Kidney (tissue), 14 donors: ENCODE results near the gene KDM6A. TPM values are rescaled to one million over a fixed set of nuclear protein-coding genes. Genes with fewer than 3 reads are reported as not detected.
A peak's percentile ranks its signal among the peaks of the same experiment; 100 is the strongest.

Source experiments
- DNase-seq, 5 donors: peaks; one replicate each; pipeline ENCODE4 v3.0.0-alpha.2; 2013 to 2020
- FAIRE-seq: peaks from 2 replicates; lab custom pipeline; 2012; peaks lifted over from hg19 to GRCh38; lab: Jason Lieb, UNC
- H3K27ac ChIP-seq, 2 donors: one replicate each; pipeline ENCODE4 v1.7.0; 2013; ENCODE audit warnings: low read depth in 2 of 2, low read length in 2 of 2, inconsistent platforms in 1 of 2
- H3K27me3 ChIP-seq: one replicate; pipeline ENCODE4 v1.7.1; 2013; ENCODE audit warnings: low read length, inconsistent platforms; ENCODE audit not compliant: control insufficient read depth, insufficient read depth
- H3K36me3 ChIP-seq, 3 donors: one replicate each; pipeline versions ENCODE4 v1.7.0 to v1.7.1; 2013; ENCODE audit warnings: low read length in 3 of 3, control low read depth in 1 of 3, inconsistent platforms in 1 of 3; ENCODE audit not compliant: insufficient read depth in 3 of 3, control insufficient read depth in 2 of 3
- H3K4me1 ChIP-seq, 3 donors: one replicate each; pipeline versions ENCODE4 v1.7.0 to v1.7.1; 2013; ENCODE audit warnings: low read length in 3 of 3, inconsistent platforms in 1 of 3, low read depth in 1 of 3; ENCODE audit not compliant: control insufficient read depth in 2 of 3, insufficient read depth in 2 of 3
- H3K4me3 ChIP-seq, 3 donors: one replicate each; pipeline versions ENCODE4 v1.7.0 to v1.8.1; 2013; ENCODE audit warnings: low read length in 3 of 3, control low read depth in 1 of 3, inconsistent platforms in 1 of 3
- H3K9ac ChIP-seq, 3 donors: one replicate each; pipeline versions ENCODE4 v1.7.0 to v1.7.1; 2013; ENCODE audit warnings: low read length in 3 of 3, control low read depth in 1 of 3, inconsistent platforms in 1 of 3
- H3K9me3 ChIP-seq, 3 donors: one replicate each; pipeline versions ENCODE4 v1.7.0 to v1.7.1; 2013; ENCODE audit warnings: low read length in 3 of 3, control low read depth in 1 of 3, inconsistent platforms in 1 of 3; ENCODE audit not compliant: control insufficient read depth in 2 of 3, insufficient read depth in 1 of 3
- intact Hi-C: fragments of 100-400 bp; cut with DNase I; formaldehyde crosslinking; loops from one replicate; pipeline ENCODE4 v1.11.1; 2022
- polyA plus RNA-seq: library from polyadenylated mRNA; stranded (reverse); fragments of 350-450 nt; fragmentation: Illumina TruSeq; extraction: RNeasy Lipid Tissue Mini Kit (QIAGEN cat#74804); gene quantifications from one replicate; pipeline ENCODE4 v1.2.3, GENCODE V29; 2014; ENCODE audit warnings: low read depth, low replicate concordance; ENCODE audit not compliant: insufficient read depth
- total RNA-seq: library from RNA; stranded (reverse); fragmentation: NEBNext Ultra II Directional; extraction: Animal tissue kit (Norgen Biotek cat#: 25700); gene quantifications from one replicate; pipeline ENCODE4 v1.2.1, GENCODE V29; 2021
- TF ChIP-seq, protein P1 (sequence below): IDR thresholded peaks from 3 replicates; pipeline ENCODE4 v1.5.1; 2012; ENCODE audit warnings: mild to moderate bottlenecking, moderate library complexity, borderline replicate concordance; ENCODE audit not compliant: insufficient read depth; ENCODE audit errors: extremely low read depth
- donor health status: control.
- donor health status: control.
- donor health status: control.
- donor health status: control.
- donor health status: control.
- donor health status: DM: yes; HTN: yes; CAD: no.
- donor health status: Normal renal cell carcinoma (clear cell type).

The KDM6A gene
- total and polyA plus RNA-seq, 2 donors from 2014 or later: 7.7 to 40.8 TPM

DNA sequence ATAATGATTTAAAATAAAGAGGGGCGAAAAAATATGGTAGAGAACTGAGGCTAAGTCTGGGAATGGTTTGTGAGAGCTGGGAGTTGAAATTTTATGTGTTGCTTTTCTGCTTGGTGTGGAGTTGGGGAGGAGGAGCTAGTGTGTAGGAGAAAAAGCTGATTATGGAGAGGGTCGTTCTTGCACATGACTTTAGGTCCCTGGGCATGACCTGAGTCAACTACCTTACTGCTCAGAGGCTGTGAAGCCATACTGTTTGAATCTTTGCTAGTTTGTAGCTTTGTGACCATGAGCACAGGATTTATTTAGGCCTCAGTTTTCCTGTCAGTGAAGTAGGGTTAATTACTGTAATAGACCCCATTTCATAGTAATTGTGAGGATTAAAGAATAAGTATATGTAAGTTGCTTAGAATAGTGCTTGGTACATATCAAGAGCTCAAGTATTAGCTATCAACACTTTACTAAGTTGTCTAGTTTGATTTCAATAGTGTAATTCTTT is 78.6 kb downstream of the KDM6A start:
- DNase-seq: no peak
- Histone ChIP-seq H3K27ac (no peak overlapping the region), H3K4me3 (no peak overlapping the region), H3K27me3 (no peaks in the 10 kb centered on the region), H3K36me3 (no peaks in the 10 kb centered on the region), H3K4me1 (peaks cover 0 to 6% (median 0%) of the 10 kb centered on the region in 3 donors), H3K9ac (no peak overlapping the region), H3K9me3 (no peaks in the 10 kb centered on the region)
- FAIRE-seq: no peak
- intact Hi-C loops: no loop called here
- TF ChIP-seq, protein P1, sequence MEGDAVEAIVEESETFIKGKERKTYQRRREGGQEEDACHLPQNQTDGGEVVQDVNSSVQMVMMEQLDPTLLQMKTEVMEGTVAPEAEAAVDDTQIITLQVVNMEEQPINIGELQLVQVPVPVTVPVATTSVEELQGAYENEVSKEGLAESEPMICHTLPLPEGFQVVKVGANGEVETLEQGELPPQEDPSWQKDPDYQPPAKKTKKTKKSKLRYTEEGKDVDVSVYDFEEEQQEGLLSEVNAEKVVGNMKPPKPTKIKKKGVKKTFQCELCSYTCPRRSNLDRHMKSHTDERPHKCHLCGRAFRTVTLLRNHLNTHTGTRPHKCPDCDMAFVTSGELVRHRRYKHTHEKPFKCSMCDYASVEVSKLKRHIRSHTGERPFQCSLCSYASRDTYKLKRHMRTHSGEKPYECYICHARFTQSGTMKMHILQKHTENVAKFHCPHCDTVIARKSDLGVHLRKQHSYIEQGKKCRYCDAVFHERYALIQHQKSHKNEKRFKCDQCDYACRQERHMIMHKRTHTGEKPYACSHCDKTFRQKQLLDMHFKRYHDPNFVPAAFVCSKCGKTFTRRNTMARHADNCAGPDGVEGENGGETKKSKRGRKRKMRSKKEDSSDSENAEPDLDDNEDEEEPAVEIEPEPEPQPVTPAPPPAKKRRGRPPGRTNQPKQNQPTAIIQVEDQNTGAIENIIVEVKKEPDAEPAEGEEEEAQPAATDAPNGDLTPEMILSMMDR: no peak

DNA sequence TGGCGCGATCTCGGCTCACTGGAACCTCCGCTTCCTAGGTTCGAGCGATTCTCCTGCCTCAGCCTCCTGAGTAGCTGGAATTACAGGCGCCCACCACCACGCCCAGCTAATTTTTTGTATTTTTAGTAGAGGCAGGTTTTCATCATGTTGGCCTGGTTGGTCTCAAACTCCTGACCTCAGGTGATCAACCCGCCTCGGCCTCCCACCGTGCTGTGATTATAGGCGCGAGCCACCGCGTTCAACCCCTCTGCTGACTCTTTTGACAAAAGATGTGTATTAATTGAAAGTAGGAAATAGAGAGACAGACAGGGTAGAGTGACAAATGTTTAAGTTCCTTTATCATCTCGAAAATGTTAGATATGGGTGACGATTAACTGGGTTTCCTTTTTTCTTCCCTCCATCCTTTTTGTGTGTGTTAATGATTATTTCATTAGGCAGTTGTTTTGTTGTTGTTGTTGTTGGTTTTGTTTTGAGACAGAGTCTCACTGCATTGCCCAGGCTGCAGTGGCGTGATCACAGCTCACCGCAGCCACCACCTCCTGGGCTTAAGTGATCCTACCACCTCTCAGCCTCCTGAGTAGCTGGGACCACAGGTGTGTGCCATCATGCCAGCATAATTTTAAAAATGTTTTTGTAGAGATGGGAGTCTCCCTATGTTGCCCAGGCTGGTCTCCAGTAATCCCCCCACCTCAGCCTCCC is 79.5 kb downstream of the KDM6A start:
- FAIRE-seq: no peak
- TF ChIP-seq, protein P1: no peak
- Histone ChIP-seq H3K4me1 (peaks cover 0 to 6% (median 0%) of the 10 kb centered on the region in 3 donors), H3K36me3 (no peaks in the 10 kb centered on the region), H3K9ac (no peak overlapping the region), H3K27me3 (no peaks in the 10 kb centered on the region), H3K9me3 (no peaks in the 10 kb centered on the region), H3K27ac (no peak overlapping the region), H3K4me3 (no peak overlapping the region)
- intact Hi-C loops: no loop called here
- no peak for DNase-seq

DNA sequence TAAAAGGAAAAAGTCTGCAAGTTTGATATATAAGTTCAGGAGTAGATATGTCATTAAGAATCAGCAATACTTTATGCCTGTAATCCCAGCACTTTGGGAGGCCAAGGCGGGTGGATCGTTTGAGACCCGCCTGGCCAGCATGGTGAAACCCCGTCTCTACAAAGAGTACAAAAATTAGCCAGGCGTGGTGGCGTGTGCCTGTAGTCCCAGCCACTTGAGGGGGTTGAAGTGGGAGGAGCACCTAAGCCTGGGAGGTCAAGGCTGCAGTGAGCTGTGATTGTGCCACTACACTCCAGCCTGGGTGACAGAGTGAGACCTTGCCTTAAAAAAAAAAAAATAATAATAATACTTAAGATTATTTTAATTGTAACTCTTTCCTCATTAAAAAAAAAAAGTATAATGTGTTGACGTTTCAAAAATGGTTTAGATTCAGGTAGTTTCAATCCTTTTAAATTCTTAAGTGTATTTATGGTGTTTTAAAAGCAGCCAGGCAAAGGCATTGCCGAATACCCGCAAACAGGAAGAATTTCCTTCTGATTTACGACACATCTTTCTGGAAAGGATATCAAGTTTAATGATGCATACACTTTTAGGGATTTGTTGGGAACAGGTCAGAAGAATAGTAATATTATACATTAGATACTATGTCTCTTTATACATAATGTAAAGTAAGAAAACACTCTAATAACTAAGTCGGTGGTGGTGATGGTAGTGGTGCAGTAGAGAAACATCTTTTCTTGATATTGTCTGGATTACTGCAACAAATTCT is 80.9 kb downstream of the KDM6A start:
- TF ChIP-seq, protein P1: no peak

More for the DNA sequence above, 80.9 kb downstream of the KDM6A start:
- intact Hi-C loops: no loop called here
- FAIRE-seq: no peak
- peak in 3 of 5 donors; percentile 49 to 84 (median 55) for DNase-seq
- Histone ChIP-seq H3K4me3 (no peak overlapping the region), H3K36me3 (no peaks in the 10 kb centered on the region), H3K9me3 (no peaks in the 10 kb centered on the region), H3K4me1 (peaks cover 0 to 6% (median 0%) of the 10 kb centered on the region in 3 donors), H3K27me3 (no peaks in the 10 kb centered on the region), H3K9ac (no peak overlapping the region), H3K27ac (no peak overlapping the region)
